PFSK-1 (cell line): ENCODE data around the gene UBE2V1.

Source experiments
- FOXP2 ChIP-seq: optimal IDR thresholded peaks from 2 replicates; pipeline ENCODE3; 2011; ENCODE audit warnings: borderline replicate concordance, control low read depth, inconsistent platforms; ENCODE audit not compliant: insufficient read depth; ENCODE audit errors: extremely low read length, extremely low read depth
- POLR2AphosphoS5 ChIP-seq: IDR thresholded peaks from 2 replicates; pipeline ENCODE4 v1.6.1; 2012; ENCODE audit warnings: low read depth, mild to moderate bottlenecking, control low read depth, low read length, moderate library complexity
- SIN3A ChIP-seq: IDR thresholded peaks from 2 replicates; pipeline ENCODE4 v1.6.1; 2012; ENCODE audit warnings: mild to moderate bottlenecking, low read length, moderate library complexity, borderline replicate concordance; ENCODE audit not compliant: insufficient read depth
- TAF1 ChIP-seq: IDR thresholded peaks from 2 replicates; pipeline ENCODE4 v1.6.1; 2012; ENCODE audit warnings: low read length, control low read depth, borderline replicate concordance; ENCODE audit not compliant: insufficient read depth
- TF ChIP-seq, protein P1 (sequence below), 2 experiments: IDR thresholded peaks; 2 replicates each; pipeline versions ENCODE4 v1.6.1 to v1.8.0; 2011 to 2012; ENCODE audit warnings: low read depth in 2 of 2, low read length in 2 of 2, control low read depth in 1 of 2, inconsistent platforms in 1 of 2, mild to moderate bottlenecking in 1 of 2, moderate library complexity in 1 of 2; ENCODE audit not compliant: insufficient read depth in 1 of 2

The UBE2V1 gene

DNA sequence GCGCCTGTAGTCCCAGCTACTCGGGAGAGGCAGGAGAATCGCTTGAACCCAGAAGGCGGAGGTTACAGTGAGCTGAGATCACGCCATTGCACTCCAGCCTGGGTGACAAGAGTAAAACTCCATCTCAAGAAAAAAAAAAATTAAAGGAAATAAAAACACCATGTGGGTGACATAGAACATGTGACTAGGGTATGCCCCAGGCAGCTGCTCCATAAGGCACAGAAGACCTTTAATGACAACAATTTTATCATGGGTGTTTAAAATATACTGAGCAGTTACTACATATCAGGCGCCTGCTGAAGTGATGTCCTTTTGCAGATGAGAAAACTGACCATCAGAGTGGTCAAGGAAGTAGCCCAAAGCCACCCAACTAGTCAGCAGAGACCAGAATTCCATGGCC, 32.6 kb upstream of the UBE2V1 start:
- TF ChIP-seq FOXP2: no peak
- no peak for TF ChIP-seq SIN3A
- no peak for TF ChIP-seq POLR2AphosphoS5
- no peak for TF ChIP-seq TAF1
- TF ChIP-seq, protein P1, sequence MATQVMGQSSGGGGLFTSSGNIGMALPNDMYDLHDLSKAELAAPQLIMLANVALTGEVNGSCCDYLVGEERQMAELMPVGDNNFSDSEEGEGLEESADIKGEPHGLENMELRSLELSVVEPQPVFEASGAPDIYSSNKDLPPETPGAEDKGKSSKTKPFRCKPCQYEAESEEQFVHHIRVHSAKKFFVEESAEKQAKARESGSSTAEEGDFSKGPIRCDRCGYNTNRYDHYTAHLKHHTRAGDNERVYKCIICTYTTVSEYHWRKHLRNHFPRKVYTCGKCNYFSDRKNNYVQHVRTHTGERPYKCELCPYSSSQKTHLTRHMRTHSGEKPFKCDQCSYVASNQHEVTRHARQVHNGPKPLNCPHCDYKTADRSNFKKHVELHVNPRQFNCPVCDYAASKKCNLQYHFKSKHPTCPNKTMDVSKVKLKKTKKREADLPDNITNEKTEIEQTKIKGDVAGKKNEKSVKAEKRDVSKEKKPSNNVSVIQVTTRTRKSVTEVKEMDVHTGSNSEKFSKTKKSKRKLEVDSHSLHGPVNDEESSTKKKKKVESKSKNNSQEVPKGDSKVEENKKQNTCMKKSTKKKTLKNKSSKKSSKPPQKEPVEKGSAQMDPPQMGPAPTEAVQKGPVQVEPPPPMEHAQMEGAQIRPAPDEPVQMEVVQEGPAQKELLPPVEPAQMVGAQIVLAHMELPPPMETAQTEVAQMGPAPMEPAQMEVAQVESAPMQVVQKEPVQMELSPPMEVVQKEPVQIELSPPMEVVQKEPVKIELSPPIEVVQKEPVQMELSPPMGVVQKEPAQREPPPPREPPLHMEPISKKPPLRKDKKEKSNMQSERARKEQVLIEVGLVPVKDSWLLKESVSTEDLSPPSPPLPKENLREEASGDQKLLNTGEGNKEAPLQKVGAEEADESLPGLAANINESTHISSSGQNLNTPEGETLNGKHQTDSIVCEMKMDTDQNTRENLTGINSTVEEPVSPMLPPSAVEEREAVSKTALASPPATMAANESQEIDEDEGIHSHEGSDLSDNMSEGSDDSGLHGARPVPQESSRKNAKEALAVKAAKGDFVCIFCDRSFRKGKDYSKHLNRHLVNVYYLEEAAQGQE (IDR thresholded peaks at IDR 0.05; ENCODE audit: insufficient read depth in 1 of 2, low read depth in 2 of 2, low read length in 2 of 2): no peak

DNA sequence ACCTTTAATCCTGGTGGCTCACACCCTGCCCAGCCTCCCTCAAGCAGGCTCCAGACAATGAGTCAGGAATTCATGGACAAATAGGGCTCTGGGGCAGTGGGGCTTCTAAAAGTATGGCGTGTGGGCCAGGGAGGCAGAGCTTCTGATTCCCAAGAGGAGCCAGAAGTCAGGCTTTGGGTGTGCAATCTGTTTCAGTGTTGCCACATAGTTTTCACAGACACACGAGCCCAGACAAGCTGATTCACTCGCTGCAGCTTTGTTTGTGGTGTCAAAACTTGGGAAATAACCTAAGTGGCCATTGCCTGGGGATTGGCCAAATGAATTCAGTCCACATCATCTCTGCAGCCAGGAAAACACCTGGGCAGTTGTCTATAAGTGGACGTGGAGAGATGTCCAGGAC, 31.4 kb upstream of the UBE2V1 start:
- TF ChIP-seq TAF1 (no peak), FOXP2 (no peak), SIN3A (no peak), POLR2AphosphoS5 (no peak)
- TF ChIP-seq, protein P1 (IDR thresholded peaks at IDR 0.05; ENCODE audit: insufficient read depth in 1 of 2, low read depth in 2 of 2, low read length in 2 of 2): no peak

DNA sequence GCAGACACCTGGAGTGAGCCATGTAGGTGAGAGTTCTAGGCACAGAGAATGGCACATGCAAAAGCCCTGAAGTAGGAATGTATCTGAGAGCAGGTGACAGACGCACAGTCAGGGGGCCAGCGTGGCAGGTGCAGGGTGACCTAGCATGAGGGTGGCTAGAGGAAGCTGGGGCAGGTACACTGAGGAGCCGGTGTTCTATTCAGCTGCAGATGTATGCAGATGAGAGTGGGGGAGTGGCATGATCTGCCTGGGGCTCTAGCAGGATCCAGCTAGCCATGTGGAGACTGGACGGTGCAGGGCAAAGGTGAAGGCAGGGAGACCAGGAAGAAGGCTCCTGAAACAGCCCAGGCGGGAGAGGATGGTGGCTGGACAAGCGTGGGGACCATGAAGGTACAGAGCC, 29.9 kb upstream of the UBE2V1 start:
- TF ChIP-seq POLR2AphosphoS5: no peak
- TF ChIP-seq FOXP2: no peak
- TF ChIP-seq, protein P1 (IDR thresholded peaks at IDR 0.05; ENCODE audit: insufficient read depth in 1 of 2, low read depth in 2 of 2, low read length in 2 of 2): no peak
- TF ChIP-seq SIN3A: no peak
- no peak for TF ChIP-seq TAF1

DNA sequence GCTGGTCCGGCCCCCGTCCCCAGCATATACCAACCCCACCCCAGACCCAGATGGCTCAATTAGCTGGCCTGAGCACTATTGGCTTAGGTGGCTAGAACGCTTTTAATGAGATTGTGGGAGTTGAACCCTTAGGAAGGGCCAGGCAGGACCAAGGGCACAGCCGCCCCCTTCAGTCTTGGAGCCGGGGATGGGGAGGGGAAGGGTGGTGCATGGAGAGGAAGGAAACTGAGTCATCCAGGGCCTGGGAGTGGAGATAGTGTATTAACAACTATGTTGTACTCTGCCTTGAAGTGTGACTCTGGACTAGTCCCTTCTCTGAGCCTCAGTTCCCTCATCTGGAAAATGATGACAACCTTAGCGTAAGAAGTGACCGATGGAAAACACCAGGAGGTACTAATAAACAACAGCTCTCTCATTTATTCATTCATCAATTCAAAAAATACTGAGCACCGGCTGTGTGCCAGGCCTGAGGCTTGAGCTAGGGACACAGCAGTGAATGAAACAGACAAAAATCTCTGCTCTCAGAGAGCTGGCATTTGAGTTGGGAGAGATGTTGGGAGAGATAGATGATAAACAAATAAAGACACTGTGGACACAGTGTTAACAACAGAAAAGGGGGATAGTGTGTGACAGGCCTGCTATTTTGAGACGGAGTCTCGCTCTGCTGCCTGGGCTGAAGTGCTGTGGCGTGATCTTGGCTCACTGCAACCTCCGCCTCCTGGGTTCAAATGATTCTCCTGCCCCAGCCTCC, 29.0 kb upstream of the UBE2V1 start:
- no peak for TF ChIP-seq POLR2AphosphoS5
- TF ChIP-seq SIN3A: no peak
- TF ChIP-seq, protein P1 (IDR thresholded peaks at IDR 0.05; ENCODE audit: insufficient read depth in 1 of 2, low read depth in 2 of 2, low read length in 2 of 2): no peak
- no peak for TF ChIP-seq FOXP2
- no peak for TF ChIP-seq TAF1

DNA sequence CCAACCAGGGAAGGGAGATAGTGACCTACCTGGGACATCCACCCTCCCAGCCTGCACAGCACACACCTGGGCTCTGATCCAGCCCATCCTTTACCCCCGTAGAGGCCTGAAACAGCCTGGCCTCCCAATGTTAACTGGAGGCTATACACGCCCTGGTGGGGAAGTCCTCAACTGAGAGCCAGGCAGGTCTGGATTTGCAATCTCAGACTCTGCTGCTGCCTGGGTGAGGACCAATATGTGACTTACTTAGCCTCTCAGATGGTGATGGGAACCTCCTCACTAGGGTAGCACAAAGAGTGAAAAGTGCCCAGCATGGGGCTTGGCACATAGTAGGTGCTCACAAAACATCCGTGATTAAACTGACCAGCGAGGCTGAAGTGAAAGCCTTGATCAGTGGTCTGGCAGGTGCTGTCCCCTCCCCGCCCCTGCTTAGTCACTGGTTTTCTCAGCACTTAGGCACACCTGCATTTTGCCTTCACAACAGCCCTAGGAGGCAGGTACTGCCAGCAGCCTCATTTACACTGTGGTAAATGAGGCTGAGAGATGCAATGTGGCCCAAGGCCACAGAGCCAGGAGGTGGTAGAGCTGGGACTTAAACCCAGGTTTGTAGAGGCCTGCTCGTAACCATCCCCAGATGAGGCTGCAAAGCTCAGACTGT, 28.2 kb upstream of the UBE2V1 start:
- TF ChIP-seq, protein P1 (IDR thresholded peaks at IDR 0.05; ENCODE audit: insufficient read depth in 1 of 2, low read depth in 2 of 2, low read length in 2 of 2): no peak
- TF ChIP-seq POLR2AphosphoS5: no peak
- TF ChIP-seq SIN3A: no peak
- TF ChIP-seq FOXP2: no peak
- TF ChIP-seq TAF1: no peak
